ENCODE measurements around the gene NAA30.
"Not testable (repeated sequence)": the region's sequence is repeated elsewhere in the genome, so short reads cannot be mapped to it uniquely, and the experiment has no call there.

NAA30 gene

DNA sequence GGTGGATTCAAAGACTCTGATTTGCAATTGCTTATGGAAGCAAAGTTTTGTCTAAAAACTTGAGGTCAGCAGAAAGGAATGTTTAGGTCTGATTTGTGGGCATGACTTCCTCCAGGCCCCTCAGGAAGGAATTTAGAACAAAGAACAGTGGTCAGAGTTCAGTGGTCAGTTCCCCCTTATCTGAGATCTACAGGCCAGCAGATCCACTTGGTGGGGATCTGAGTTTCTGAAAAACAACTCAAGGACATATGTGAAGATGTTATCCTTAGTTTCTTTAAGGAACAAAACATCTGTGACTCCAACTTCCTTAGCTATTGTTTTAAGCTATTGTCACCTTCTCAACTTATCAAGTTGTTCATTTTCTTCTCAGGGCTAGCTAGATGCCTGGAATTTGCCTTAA is 28.0 kb upstream of the NAA30 start:
- ChIA-PET CTCF (interaction anchor here (1.0 kb wide), 2 partner anchors 9 to 19 kb away, joined by 3 to 4 read pairs; no protein-coding TSS in a partner anchor), POLR2A (no interaction called here)
- DNase-seq (ENCODE audit: extremely low spot score): no peak
- TF ChIP-seq CTCF (IDR thresholded peaks at IDR 0.05; ENCODE audit: control extremely low read depth, extremely low read depth, low read depth, missing control alignments): no peak

DNA sequence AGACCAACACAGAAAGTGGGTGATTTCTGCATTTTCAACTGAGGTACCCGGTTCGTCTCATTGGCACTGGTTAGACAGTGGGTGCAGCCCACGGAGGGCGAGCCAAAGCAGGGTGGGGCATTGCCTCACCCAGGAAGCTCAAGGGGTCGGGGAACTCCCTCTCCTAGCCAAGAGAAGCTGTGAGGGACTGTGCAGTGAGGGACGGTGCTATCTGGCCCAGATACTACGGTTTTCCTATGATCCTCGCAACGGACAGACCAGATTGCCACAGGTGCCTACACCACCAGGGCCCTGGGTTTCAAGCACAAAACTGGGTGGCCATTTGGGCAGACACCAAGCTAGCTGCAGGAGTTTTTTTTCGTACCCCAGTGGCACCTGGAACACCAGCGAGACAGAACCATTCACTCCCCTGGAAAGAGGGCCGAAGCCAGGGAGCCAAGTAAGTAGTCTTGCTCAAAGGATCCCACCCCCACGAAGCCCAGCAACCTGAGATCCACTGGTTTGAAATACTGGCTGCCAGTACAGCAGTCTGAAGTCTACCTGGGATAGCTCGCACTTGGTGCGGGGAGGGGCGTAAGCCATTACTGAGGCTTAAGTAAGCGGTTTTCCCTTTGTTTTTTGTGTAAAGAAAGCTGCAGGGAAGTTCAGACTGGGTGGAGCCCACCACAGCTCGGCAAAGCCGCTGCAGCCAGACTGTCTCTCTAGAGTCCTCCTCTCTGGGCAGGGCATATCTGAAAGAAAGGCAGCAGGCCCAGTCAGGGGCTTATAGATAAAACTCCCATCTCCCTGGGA is 25.5 kb upstream of the NAA30 start:
- DNase-seq (ENCODE audit: extremely low spot score): no peak
- ChIA-PET POLR2A (no interaction called here), CTCF (interaction anchor here (1.0 kb wide), 2 partner anchors 16 to 21 kb away, joined by 3 read pairs; no protein-coding TSS in a partner anchor)
- no peak for TF ChIP-seq CTCF (IDR thresholded peaks at IDR 0.05; ENCODE audit: control extremely low read depth, extremely low read depth, low read depth, missing control alignments)

DNA sequence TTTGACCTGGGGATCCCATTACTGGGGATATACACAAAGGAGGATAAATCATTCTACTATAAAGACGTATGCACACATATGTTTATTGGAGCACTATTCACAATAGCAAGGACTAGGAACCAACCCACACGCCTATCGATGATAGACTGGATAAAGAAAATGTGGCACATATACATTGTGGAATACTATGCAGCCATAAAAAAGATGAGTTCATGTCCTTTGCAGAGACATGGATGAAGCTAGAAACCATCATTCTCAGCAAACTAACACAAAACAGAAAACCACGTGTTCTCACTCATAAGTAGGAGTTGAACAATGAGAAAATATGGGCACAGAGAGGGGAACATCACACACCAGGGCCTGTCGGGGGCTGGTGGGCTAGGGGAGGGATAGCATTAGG is 20.2 kb upstream of the NAA30 start:
- CTCF ChIA-PET; DNase-seq (ENCODE audit: extremely low spot score); POLR2A ChIA-PET: not testable (repeated sequence)

- no peak for TF ChIP-seq CTCF (IDR thresholded peaks at IDR 0.05; ENCODE audit: control extremely low read depth, extremely low read depth, low read depth, missing control alignments)
- CTCF ChIA-PET: interaction anchor here (0.9 to 1.8 kb wide), 2 partner anchors 15 to 18 kb away, joined by 3 to 5 read pairs; no protein-coding TSS in a partner anchor
- DNase-seq (ENCODE audit: extremely low spot score): no peak
- POLR2A ChIA-PET: no interaction called here
Observed at GRCh38 chr14:57371013-57371412, 19.4 kb upstream of the NAA30 start.

DNA sequence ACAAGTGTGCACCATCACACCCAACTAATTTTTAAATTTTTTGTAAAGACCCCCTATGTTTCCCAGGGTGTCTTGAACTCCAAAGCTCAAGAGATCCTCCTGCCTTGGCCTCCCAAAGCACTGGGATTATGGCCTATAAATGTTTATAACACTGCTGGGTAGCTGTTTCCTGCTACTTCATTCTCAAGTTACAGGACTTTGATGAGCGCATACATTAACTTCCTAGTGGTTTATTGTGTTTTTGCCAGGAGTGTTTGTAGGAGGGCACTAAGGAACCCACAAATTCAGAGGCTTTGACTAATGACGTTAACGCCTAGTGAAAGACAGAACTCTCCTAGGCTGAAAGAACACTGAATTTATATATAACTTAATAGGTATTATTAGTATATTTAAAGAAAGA is 15.2 kb upstream of the NAA30 start:
- TF ChIP-seq CTCF (IDR thresholded peaks at IDR 0.05; ENCODE audit: control extremely low read depth, extremely low read depth, low read depth, missing control alignments): no peak

DNA sequence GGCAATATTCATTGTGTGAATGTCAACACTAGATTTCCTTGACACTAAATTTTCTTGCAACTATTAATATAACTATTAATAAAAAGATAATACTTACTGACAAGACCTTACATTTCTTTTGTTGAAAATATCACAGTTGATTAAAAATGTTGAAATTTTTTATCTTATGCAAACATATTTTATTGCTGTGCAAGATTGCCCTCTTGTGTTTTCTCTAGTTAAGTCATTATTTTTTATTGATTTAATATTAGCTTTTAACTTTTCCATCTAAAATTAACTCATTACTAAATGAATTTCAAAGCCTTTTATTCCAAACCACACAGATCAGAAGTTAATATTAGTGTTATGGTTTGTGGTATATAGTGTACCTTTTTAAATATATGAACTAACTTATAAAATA is 11.7 kb upstream of the NAA30 start:
- CTCF ChIA-PET: interaction anchor here (1.9 kb wide), 1 partner anchor 888 kb away, joined by 6 read pairs; no protein-coding TSS in a partner anchor
- no peak for DNase-seq (ENCODE audit: extremely low spot score)
- no peak for TF ChIP-seq CTCF (IDR thresholded peaks at IDR 0.05; ENCODE audit: control extremely low read depth, extremely low read depth, low read depth, missing control alignments)
- POLR2A ChIA-PET: no interaction called here

More for the DNA sequence above, 15.2 kb upstream of the NAA30 start:
- ChIA-PET CTCF (interaction anchor here (1.6 to 2.2 kb wide), 2 partner anchors 9 to 11 kb away, joined by 4 to 10 read pairs; no protein-coding TSS in a partner anchor), POLR2A (no interaction called here)
- DNase-seq (ENCODE audit: extremely low spot score): no peak

DNA sequence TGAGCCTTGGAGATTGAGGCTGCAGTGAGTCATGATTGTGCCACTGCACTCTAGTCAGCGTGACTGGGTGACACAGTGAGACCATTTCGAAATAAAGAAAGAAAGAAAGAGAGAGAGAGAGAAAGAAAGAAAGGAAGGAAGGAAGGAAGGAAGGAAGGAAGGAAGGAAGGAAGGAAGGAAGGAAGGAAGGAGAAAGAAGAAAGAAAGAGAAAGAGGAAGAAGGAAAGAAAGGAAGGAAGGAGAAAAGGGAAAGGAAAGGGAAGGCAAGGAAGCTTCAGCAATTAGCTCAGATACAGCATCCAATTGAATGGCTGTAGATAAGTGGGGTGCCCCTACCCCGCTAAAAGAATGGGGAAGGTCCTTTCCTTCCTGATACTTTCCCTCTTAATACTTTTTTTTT is 9.5 kb upstream of the NAA30 start:
- DNase-seq (ENCODE audit: extremely low spot score): no peak
- no peak for TF ChIP-seq CTCF (IDR thresholded peaks at IDR 0.05; ENCODE audit: control extremely low read depth, extremely low read depth, low read depth, missing control alignments)
- CTCF ChIA-PET: interaction anchor here (0.8 to 1.7 kb wide), 5 partner anchors 9 to 21 kb away, joined by 3 to 11 read pairs (median 3); partner anchors contain the start of gene NAA30

More for the DNA sequence above, 9.5 kb upstream of the NAA30 start:
- POLR2A ChIA-PET: no interaction called here

All from GM10248 (cell line).